Measurements from ENCODE around the gene STXBP5. TPM values are rescaled to one million over a fixed set of nuclear protein-coding genes. Genes with fewer than 3 reads are reported as not detected.

The STXBP5 gene
- total RNA-seq, 6 donors from 2014 or later = 10.5 to 26.5 (median 15.7) TPM

DNA sequence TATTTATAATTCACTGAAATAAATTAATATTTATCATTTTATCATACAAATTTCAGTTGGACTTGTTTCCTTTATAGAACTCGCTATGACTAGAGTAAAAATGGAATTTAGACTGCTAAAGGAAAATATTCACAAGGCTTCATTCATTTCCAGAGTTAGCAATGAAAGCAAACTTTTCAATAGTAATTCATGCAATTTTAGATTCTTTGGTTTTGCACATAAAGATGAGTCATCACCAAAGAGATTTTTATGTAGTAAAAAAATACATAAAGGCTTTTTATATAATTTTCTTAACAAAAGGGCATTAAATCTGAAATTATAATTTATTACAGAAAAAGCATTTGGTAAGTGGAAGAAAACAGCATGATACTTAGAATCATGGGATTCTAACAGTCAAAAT, 37.2 kb upstream of the STXBP5 start:
- no peak overlapping the region for H3K27ac ChIP-seq
- H3K4me1 ChIP-seq = no peaks in the 10 kb centered on the region
- TF ChIP-seq EP300 (IDR thresholded peaks at IDR 0.05) = no peak
- TF ChIP-seq POLR2AphosphoS5 (IDR thresholded peaks at IDR 0.05) = no peak
- TF ChIP-seq, protein P1, sequence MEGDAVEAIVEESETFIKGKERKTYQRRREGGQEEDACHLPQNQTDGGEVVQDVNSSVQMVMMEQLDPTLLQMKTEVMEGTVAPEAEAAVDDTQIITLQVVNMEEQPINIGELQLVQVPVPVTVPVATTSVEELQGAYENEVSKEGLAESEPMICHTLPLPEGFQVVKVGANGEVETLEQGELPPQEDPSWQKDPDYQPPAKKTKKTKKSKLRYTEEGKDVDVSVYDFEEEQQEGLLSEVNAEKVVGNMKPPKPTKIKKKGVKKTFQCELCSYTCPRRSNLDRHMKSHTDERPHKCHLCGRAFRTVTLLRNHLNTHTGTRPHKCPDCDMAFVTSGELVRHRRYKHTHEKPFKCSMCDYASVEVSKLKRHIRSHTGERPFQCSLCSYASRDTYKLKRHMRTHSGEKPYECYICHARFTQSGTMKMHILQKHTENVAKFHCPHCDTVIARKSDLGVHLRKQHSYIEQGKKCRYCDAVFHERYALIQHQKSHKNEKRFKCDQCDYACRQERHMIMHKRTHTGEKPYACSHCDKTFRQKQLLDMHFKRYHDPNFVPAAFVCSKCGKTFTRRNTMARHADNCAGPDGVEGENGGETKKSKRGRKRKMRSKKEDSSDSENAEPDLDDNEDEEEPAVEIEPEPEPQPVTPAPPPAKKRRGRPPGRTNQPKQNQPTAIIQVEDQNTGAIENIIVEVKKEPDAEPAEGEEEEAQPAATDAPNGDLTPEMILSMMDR (IDR thresholded peaks at IDR 0.05) = no peak
- no peak for TF ChIP-seq POLR2A (IDR thresholded peaks at IDR 0.05)
- ATAC-seq (ENCODE audit: low FRiP score in 2 of 2) (no peak), DNase-seq (no peak)
- no peaks in the 10 kb centered on the region for H3K36me3 ChIP-seq
- 88 to 92% methylated on average over 1 of the region's 1 CpG for WGBS, 2 donors
- H3K9me3 ChIP-seq = no peaks in the 10 kb centered on the region
- no peak overlapping the region for H3K4me3 ChIP-seq
- no peaks in the 10 kb centered on the region for H3K27me3 ChIP-seq

- 85 to 90% methylated on average over 4 of the region's 4 CpGs for WGBS, 2 donors
- Histone ChIP-seq H3K27ac (no peak overlapping the region), H3K4me1 (no peaks in the 10 kb centered on the region), H3K9me3 (no peaks in the 10 kb centered on the region), H3K36me3 (no peaks in the 10 kb centered on the region), H3K27me3 (no peaks in the 10 kb centered on the region), H3K4me3 (no peak overlapping the region)
- TF ChIP-seq POLR2AphosphoS5 (IDR thresholded peaks at IDR 0.05) = no peak
- TF ChIP-seq, protein P1 (IDR thresholded peaks at IDR 0.05) = no peak
- no peak for ATAC-seq (ENCODE audit: low FRiP score in 2 of 2)
- DNase-seq = no peak
Measured at GRCh38 chr6:147167576-147168461, 36.4 kb upstream of the STXBP5 start.

- H3K27ac ChIP-seq = no peak overlapping the region
- no peaks in the 10 kb centered on the region for H3K4me1 ChIP-seq
- DNase-seq (no peak), ATAC-seq (ENCODE audit: low FRiP score in 2 of 2) (no peak)
- WGBS, 2 donors = 84 to 91% methylated on average over 1 of the region's 1 CpG
- no peaks in the 10 kb centered on the region for H3K27me3 ChIP-seq
- TF ChIP-seq, protein P1 (IDR thresholded peaks at IDR 0.05) = no peak
- TF ChIP-seq POLR2AphosphoS5 (IDR thresholded peaks at IDR 0.05) = no peak
- no peak for TF ChIP-seq EP300 (IDR thresholded peaks at IDR 0.05)
- no peak for TF ChIP-seq POLR2A (IDR thresholded peaks at IDR 0.05)
- no peaks in the 10 kb centered on the region for H3K9me3 ChIP-seq
- H3K36me3 ChIP-seq = no peaks in the 10 kb centered on the region
- no peak overlapping the region for H3K4me3 ChIP-seq
Measured at GRCh38 chr6:147169529-147169928, 34.7 kb upstream of the STXBP5 start.

GRCh38 chr6:147170269-147170668, 33.9 kb upstream of the STXBP5 start:
- Histone ChIP-seq H3K27ac (no peak overlapping the region), H3K27me3 (no peaks in the 10 kb centered on the region), H3K36me3 (no peaks in the 10 kb centered on the region), H3K4me1 (no peaks in the 10 kb centered on the region), H3K9me3 (no peaks in the 10 kb centered on the region), H3K4me3 (no peak overlapping the region)
- 100% methylated on average over 1 of the region's 1 CpG for WGBS, 2 donors
- no peak for TF ChIP-seq POLR2AphosphoS5 (IDR thresholded peaks at IDR 0.05)
- TF ChIP-seq EP300 (IDR thresholded peaks at IDR 0.05) = no peak
- TF ChIP-seq, protein P1 (IDR thresholded peaks at IDR 0.05) = no peak
- no peak for TF ChIP-seq POLR2A (IDR thresholded peaks at IDR 0.05)
- DNase-seq (no peak), ATAC-seq (ENCODE audit: low FRiP score in 2 of 2) (no peak)

- Histone ChIP-seq H3K27me3 (no peaks in the 10 kb centered on the region), H3K9me3 (no peaks in the 10 kb centered on the region), H3K4me3 (no peak overlapping the region), H3K36me3 (no peaks in the 10 kb centered on the region), H3K4me1 (no peaks in the 10 kb centered on the region), H3K27ac (no peak overlapping the region)
- TF ChIP-seq, protein P1 (IDR thresholded peaks at IDR 0.05) = no peak
- TF ChIP-seq EP300 (IDR thresholded peaks at IDR 0.05) (no peak), POLR2AphosphoS5 (IDR thresholded peaks at IDR 0.05) (no peak), POLR2A (IDR thresholded peaks at IDR 0.05) (no peak)
- DNase-seq (no peak), ATAC-seq (ENCODE audit: low FRiP score in 2 of 2) (no peak)
- 85 to 88% methylated on average over 5 of the region's 5 CpGs for WGBS, 2 donors
Measured at GRCh38 chr6:147173140-147173539, 31.1 kb upstream of the STXBP5 start.

All from upper lobe of left lung (tissue), 6 donors.